Left lung (tissue), 10 donors: Measurements from ENCODE around the gene UGT1A7. TPM values are rescaled to one million over a fixed set of nuclear protein-coding genes. Genes with fewer than 3 reads are reported as not detected.

Experiments
- ATAC-seq: fragments of 200-7000 bp; cut with Tn5 transposase; one replicate; pipeline ENCODE4 v1.9.1; 2020; ENCODE audit warnings: moderate library complexity
- DNase-seq, 4 donors: peaks; one replicate each; pipeline ENCODE4 v3.0.0-alpha.2; 2013 to 2020
- H3K27ac ChIP-seq, 2 donors: fragments of 200-600 bp; sonication (generic) in 1 of 2; one replicate each; pipeline versions ENCODE4 v1.5.0 to v1.8.0; 2020 to 2021
- H3K27me3 ChIP-seq, 2 donors: fragments of 200-600 bp; sonication (generic) in 1 of 2; one replicate each; pipeline versions ENCODE4 v1.5.0 to v1.8.0; 2020 to 2021
- H3K36me3 ChIP-seq, 2 donors: fragments of 200-600 bp; sonication (generic) in 1 of 2; one replicate each; pipeline versions ENCODE4 v1.5.0 to v1.8.0; 2020 to 2021
- H3K4me1 ChIP-seq, 2 donors: fragments of 200-600 bp; one replicate each; pipeline ENCODE4 v1.8.0; 2021
- H3K4me3 ChIP-seq, 2 donors: fragments of 200-600 bp; sonication (generic) in 1 of 2; one replicate each; pipeline versions ENCODE4 v1.5.0 to v1.8.0; 2020 to 2021; ENCODE audit warnings: mild to moderate bottlenecking in 1 of 2
- H3K9me3 ChIP-seq, 2 donors: fragments of 200-600 bp; sonication (generic) in 1 of 2; one replicate each; pipeline versions ENCODE4 v1.5.0 to v1.8.0; 2020 to 2021
- CTCF ChIP-seq, 2 donors: fragments of 200-600 bp; sonication (generic) in 1 of 2; IDR thresholded peaks; one replicate each; pipeline versions ENCODE4 v1.5.0 to v1.8.0; 2021; ENCODE audit warnings: antibody characterized with exemption in 2 of 2
- intact Hi-C, 2 donors: fragments of 100-400 bp; cut with DNase I; formaldehyde crosslinking; loops; one replicate each; pipeline versions ENCODE4 v1.11.2 to v1.14.2; 2022
- polyA plus RNA-seq, 6 donors: library from polyadenylated mRNA; unstranded; fragments of 120-200 nt; gene quantifications; one replicate each; pipeline ENCODE4 v1.2.1, GENCODE V29; 2013; ENCODE audit not compliant: insufficient read length in 6 of 6
- total RNA-seq, 2 donors: library from RNA; stranded (reverse); fragmentation: NEBNext Ultra II Directional; extraction: Animal tissue kit (Norgen Biotek cat#: 25700); gene quantifications; one replicate each; pipeline ENCODE4 v1.2.1, GENCODE V29; 2021
- donor health status: DM: no; HTN: yes; CAD: no.
- donor health status: DM: no; HTN: no; CAD: no.

Gene UGT1A7
- total and polyA plus RNA-seq, 8 donors: not detected

GRCh38 chr2:233803994-233804393 lies 122.3 kb downstream of the UGT1A7 start:
- no peaks in the 10 kb centered on the region for H3K4me1 ChIP-seq
- no peak overlapping the region for H3K4me3 ChIP-seq
- H3K9me3 ChIP-seq: no peaks in the 10 kb centered on the region
- intact Hi-C loops: no loop called here
- H3K36me3 ChIP-seq: no peaks in the 10 kb centered on the region
- H3K27me3 ChIP-seq: peaks cover 0 to 15% of the 10 kb centered on the region in 2 donors
- no peak overlapping the region for H3K27ac ChIP-seq
- TF ChIP-seq CTCF (IDR thresholded peaks at IDR 0.05): no peak
- ATAC-seq (no peak), DNase-seq (peak in 1 of 4 donors; percentile 25)

- Histone ChIP-seq H3K27ac (no peak overlapping the region), H3K36me3 (no peaks in the 10 kb centered on the region), H3K27me3 (peaks cover 0 to 26% of the 10 kb centered on the region in 2 donors), H3K4me1 (no peaks in the 10 kb centered on the region), H3K4me3 (no peak overlapping the region), H3K9me3 (no peaks in the 10 kb centered on the region)
- intact Hi-C loops: no loop called here
- no peak for TF ChIP-seq CTCF (IDR thresholded peaks at IDR 0.05)
- DNase-seq: peak in 1 of 4 donors; percentile 51
- ATAC-seq: no peak
Measured at GRCh38 chr2:233807215-233807865, 125.6 kb downstream of the UGT1A7 start.

- ATAC-seq: no peak
- DNase-seq: peak in 1 of 4 donors; percentile 20
- intact Hi-C loops: no loop called here
- H3K9me3 ChIP-seq: no peaks in the 10 kb centered on the region
- H3K4me3 ChIP-seq: no peak overlapping the region
- no peaks in the 10 kb centered on the region for H3K36me3 ChIP-seq
- peaks cover 0 to 26% of the 10 kb centered on the region in 2 donors for H3K27me3 ChIP-seq
- no peaks in the 10 kb centered on the region for H3K4me1 ChIP-seq
- no peak overlapping the region for H3K27ac ChIP-seq
- no peak for TF ChIP-seq CTCF (IDR thresholded peaks at IDR 0.05)
Measured at GRCh38 chr2:233807966-233808935, 126.5 kb downstream of the UGT1A7 start.

- intact Hi-C loops: no loop called here
- no peaks in the 10 kb centered on the region for H3K36me3 ChIP-seq
- no peaks in the 10 kb centered on the region for H3K9me3 ChIP-seq
- ATAC-seq (no peak), DNase-seq (peak in 2 of 4 donors; percentile 9 to 28)
- H3K27me3 ChIP-seq: peaks cover 0 to 26% of the 10 kb centered on the region in 2 donors
- no peak overlapping the region for H3K27ac ChIP-seq
- no peak overlapping the region for H3K4me3 ChIP-seq
- TF ChIP-seq CTCF (IDR thresholded peaks at IDR 0.05): no peak
- no peaks in the 10 kb centered on the region for H3K4me1 ChIP-seq
Measured at GRCh38 chr2:233810385-233810784, 128.7 kb downstream of the UGT1A7 start.

DNA sequence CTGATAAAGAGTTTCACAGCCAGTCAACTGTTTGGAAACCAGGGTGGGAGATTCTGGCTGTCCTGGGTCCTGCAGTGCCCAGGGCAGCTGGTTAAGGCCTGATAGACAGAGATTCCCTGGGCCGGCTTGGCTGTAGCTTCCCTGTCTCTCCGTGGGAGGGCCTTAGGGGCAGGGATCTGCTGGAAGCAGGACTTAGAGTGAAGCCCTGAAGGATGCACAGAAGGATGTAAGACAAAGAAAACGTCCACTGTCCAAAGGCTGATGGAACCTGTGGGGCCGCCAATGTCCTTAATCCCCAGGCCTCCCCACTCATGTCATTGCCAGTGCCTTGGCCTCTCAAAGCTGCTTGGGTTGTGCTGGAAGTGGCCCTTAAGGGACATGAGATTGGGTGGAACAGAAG lies 129.4 kb downstream of the UGT1A7 start:
- ATAC-seq (no peak), DNase-seq (peak in 2 of 4 donors; percentile 7 to 14)
- intact Hi-C loops: no loop called here
- H3K9me3 ChIP-seq: peaks cover 0 to 4% of the 10 kb centered on the region in 2 donors
- no peaks in the 10 kb centered on the region for H3K4me1 ChIP-seq
- no peaks in the 10 kb centered on the region for H3K36me3 ChIP-seq
- no peak overlapping the region for H3K4me3 ChIP-seq
- H3K27ac ChIP-seq: no peak overlapping the region
- TF ChIP-seq CTCF (IDR thresholded peaks at IDR 0.05): no peak
- H3K27me3 ChIP-seq: peaks cover 0 to 26% of the 10 kb centered on the region in 2 donors
